ENCODE data around the gene CERK. TPM values are rescaled to one million over a fixed set of nuclear protein-coding genes. Genes with fewer than 3 reads are reported as not detected.

Gene CERK
- total RNA-seq, 4 donors from 2014 or later = 19.2 to 46.2 (median 36.6) TPM

- Histone ChIP-seq H3K27me3 (no peaks in the 10 kb centered on the region), H3K36me3 (peaks cover 80% of the 10 kb centered on the region), H3K9me3 (no peaks in the 10 kb centered on the region), H3K4me1 (peaks cover 12% of the 10 kb centered on the region), H3K4me3 (no peak overlapping the region), H3K27ac (no peak overlapping the region)
- no peak for DNase-seq (ENCODE audit: low spot score in 2 of 2)
- TF ChIP-seq CTCF (IDR thresholded peaks at IDR 0.05) (no peak), POLR2A (IDR thresholded peaks at IDR 0.05) (no peak), POLR2AphosphoS5 (IDR thresholded peaks at IDR 0.05) (no peak), EP300 (IDR thresholded peaks at IDR 0.05) (no peak)
- 71% methylated on average over 5 of the region's 24 CpGs for WGBS
Observed at GRCh38 chr22:46668116-46668515, 69.9 kb downstream of the CERK start.

GRCh38 chr22:46667245-46667623, 70.8 kb downstream of the CERK start:
- Histone ChIP-seq H3K9me3 (no peaks in the 10 kb centered on the region), H3K4me3 (no peak overlapping the region), H3K27ac (no peak overlapping the region), H3K27me3 (no peaks in the 10 kb centered on the region), H3K4me1 (peaks cover 4% of the 10 kb centered on the region), H3K36me3 (peaks cover 89% of the 10 kb centered on the region)
- TF ChIP-seq POLR2AphosphoS5 (IDR thresholded peaks at IDR 0.05) (no peak), POLR2A (IDR thresholded peaks at IDR 0.05) (no peak)
- DNase-seq (ENCODE audit: low spot score in 2 of 2) = no peak
- 89% methylated on average over 10 of the region's 10 CpGs for WGBS

GRCh38 chr22:46666577-46667244, 71.3 kb downstream of the CERK start:
- Histone ChIP-seq H3K4me1 (peaks cover 6% of the 10 kb centered on the region), H3K27me3 (no peaks in the 10 kb centered on the region), H3K27ac (no peak overlapping the region), H3K9me3 (no peaks in the 10 kb centered on the region), H3K4me3 (no peak overlapping the region), H3K36me3 (peaks cover 94% of the 10 kb centered on the region)
- TF ChIP-seq EP300 (IDR thresholded peaks at IDR 0.05) (no peak), POLR2AphosphoS5 (IDR thresholded peaks at IDR 0.05) (no peak), CTCF (IDR thresholded peaks at IDR 0.05) (no peak), POLR2A (IDR thresholded peaks at IDR 0.05) (no peak)
- no peak for DNase-seq (ENCODE audit: low spot score in 2 of 2)
- WGBS = 57% methylated on average over 1 of the region's 17 CpGs

- Histone ChIP-seq H3K4me1 (peaks cover 15% of the 10 kb centered on the region), H3K27me3 (no peaks in the 10 kb centered on the region), H3K27ac (no peak overlapping the region), H3K36me3 (peaks cover 91% of the 10 kb centered on the region), H3K9me3 (no peaks in the 10 kb centered on the region), H3K4me3 (no peak overlapping the region)
- TF ChIP-seq POLR2A (IDR thresholded peaks at IDR 0.05) (no peak), EP300 (IDR thresholded peaks at IDR 0.05) (no peak), POLR2AphosphoS5 (IDR thresholded peaks at IDR 0.05) (no peak), CTCF (IDR thresholded peaks at IDR 0.05) (no peak)
- DNase-seq (ENCODE audit: low spot score in 2 of 2) = no peak
- WGBS = 95% methylated on average over 14 of the region's 18 CpGs
Observed at GRCh38 chr22:46665751-46666280, 72.2 kb downstream of the CERK start.

GRCh38 chr22:46665151-46665695, 72.8 kb downstream of the CERK start:
- no peaks in the 10 kb centered on the region for H3K27me3 ChIP-seq
- DNase-seq (ENCODE audit: low spot score in 2 of 2) = no peak
- no peaks in the 10 kb centered on the region for H3K9me3 ChIP-seq
- WGBS = 86% methylated on average over 5 of the region's 21 CpGs
- H3K4me1 ChIP-seq = peaks cover 21% of the 10 kb centered on the region
- peaks cover 85% of the 10 kb centered on the region for H3K36me3 ChIP-seq
- TF ChIP-seq EP300 (IDR thresholded peaks at IDR 0.05) (no peak), POLR2A (IDR thresholded peaks at IDR 0.05) (no peak), CTCF (IDR thresholded peaks at IDR 0.05) (no peak), POLR2AphosphoS5 (IDR thresholded peaks at IDR 0.05) (no peak)
- no peak overlapping the region for H3K4me3 ChIP-seq
- no peak overlapping the region for H3K27ac ChIP-seq

All from suprapubic skin (tissue), 4 donors.